Measurements from ENCODE around the gene UBAP2. TPM values are rescaled to one million over a fixed set of nuclear protein-coding genes. Genes with fewer than 3 reads are reported as not detected.
A peak's percentile ranks its signal among the peaks of the same experiment; 100 is the strongest.

The UBAP2 gene
- total RNA-seq, 1 experiment from 2014 or later: 60.8 TPM

DNA sequence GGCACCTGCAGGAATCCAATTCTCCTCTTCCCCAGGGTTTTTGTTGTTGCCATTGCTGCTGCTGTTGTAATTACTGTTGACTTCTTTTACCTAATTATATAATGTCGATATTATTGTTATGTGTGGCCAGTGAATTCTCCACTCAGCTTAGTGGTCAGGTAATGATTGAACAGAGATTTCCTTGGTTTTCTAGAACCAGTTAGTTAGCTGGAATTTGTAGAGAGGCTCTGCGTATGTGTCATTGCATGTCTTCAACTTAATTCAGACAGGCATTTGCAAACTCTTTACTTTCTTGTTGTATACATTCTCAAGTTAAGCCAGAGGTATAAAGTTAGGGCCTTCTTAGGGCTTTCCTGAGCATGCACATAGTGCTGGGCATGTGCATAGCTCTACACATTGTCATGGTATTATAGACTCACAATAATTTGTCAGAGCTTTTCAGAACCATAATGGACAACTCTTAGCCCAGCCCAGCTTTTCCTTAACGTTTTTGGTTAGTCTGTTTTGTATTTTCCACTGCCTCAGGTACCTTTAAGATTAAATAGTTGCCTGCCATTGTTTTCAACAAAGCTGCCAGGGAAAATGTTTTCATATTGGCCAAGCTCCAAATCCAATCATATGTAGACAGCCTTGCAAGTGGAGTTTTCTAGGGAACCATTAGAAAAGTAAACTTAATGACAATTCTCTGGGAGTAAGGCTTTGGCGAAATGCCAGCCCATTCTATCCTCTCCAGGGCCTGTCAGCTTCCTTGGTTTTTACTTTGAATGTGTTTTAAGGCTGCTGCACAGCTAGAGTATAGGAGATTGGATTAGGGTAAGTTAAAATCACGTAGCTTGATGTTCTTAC lies 163.6 kb downstream of the UBAP2 start:
- Histone ChIP-seq H2AK5ac (ENCODE audit: insufficient read length, low read length) (no peak overlapping the region), H3K9ac (ENCODE audit: extremely low read depth, insufficient read length, low read length) (no peak overlapping the region), H3K4me2 (ENCODE audit: insufficient read depth, insufficient read length, low read length) (no peak overlapping the region), H3K14ac (ENCODE audit: insufficient read depth, low read length) (no peak overlapping the region), H3T11ph (ENCODE audit: low read length) (no peak overlapping the region), H3K27ac (ENCODE audit: insufficient read length, low read depth, low read length) (no peak overlapping the region), H3K4me1 (ENCODE audit: insufficient read depth, low read length) (no peaks in the 10 kb centered on the region; the same call in 1 of the 2 replicates), H3K79me2 (ENCODE audit: insufficient read depth, low read length) (peaks cover 5% of the 10 kb centered on the region; the same call in 1 of the 2 replicates), H2BK5ac (ENCODE audit: insufficient read length, low read length) (no peak overlapping the region), H2AFZ (ENCODE audit: low read length) (no peak overlapping the region), H4K5ac (ENCODE audit: insufficient read length, low read depth, low read length) (no peak overlapping the region), H3K18ac (ENCODE audit: insufficient read length, low read depth, low read length) (no peak overlapping the region), H2BK15ac (ENCODE audit: low read depth, low read length) (no peak overlapping the region), H3K23me2 (ENCODE audit: insufficient read length, low read depth, low read length, poor library complexity, severe bottlenecking) (no peaks in the 10 kb centered on the region), H2BK20ac (ENCODE audit: low read depth, low read length, poor library complexity, severe bottlenecking) (no peak overlapping the region), H3K27me3 (ENCODE audit: insufficient read depth, low read length) (no peaks in the 10 kb centered on the region), H3K4ac (ENCODE audit: low read depth, low read length) (no peak overlapping the region), H2BK120ac (ENCODE audit: low read depth, low read length, poor library complexity, severe bottlenecking) (no peak overlapping the region), H3K56ac (ENCODE audit: insufficient read length, low read depth, low read length) (no peak overlapping the region), H4K8ac (replicated peaks; ENCODE audit: insufficient read length, low read depth, low read length) (no peak overlapping the region), H4K91ac (ENCODE audit: insufficient read length, low read depth, low read length) (no peak overlapping the region), H4K20me1 (ENCODE audit: control insufficient read depth, insufficient read depth, insufficient read length) (no peaks in the 10 kb centered on the region), H3K23ac (ENCODE audit: insufficient read length, low read depth, low read length) (no peak overlapping the region), H3K79me1 (ENCODE audit: insufficient read depth, low read depth, low read length, poor library complexity, severe bottlenecking) (peaks cover 3% of the 10 kb centered on the region), H2BK12ac (ENCODE audit: insufficient read length, low read depth, low read length) (no peak overlapping the region), H3K9me3 (ENCODE audit: control insufficient read depth, low read depth, low read length) (no peaks in the 10 kb centered on the region)
- DNase-seq: no peak
- no CpG with 5 or more reads among the region's 5 CpGs for WGBS (ENCODE audit: extremely low coverage, insufficient read length, low lambda C conversion rate)
- Mint-ChIP-seq H3K36me3 (ENCODE audit: insufficient read depth in 1 of 3, low read depth in 3 of 3) (peaks cover 2 to 19% (median 12%) of the 10 kb centered on the region in 3 experiments), H3K27ac (peak overlapping the region in 2 of 3 experiments; percentile 29 to 85; a peak in 2 of 7 replicates), H3K9me3 (no peaks in the 10 kb centered on the region), H3K27me3 (ENCODE audit: low read depth) (no peaks in the 10 kb centered on the region), H3K4me3 (no peak overlapping the region), H3K4me1 (peaks cover 25 to 27% of the 10 kb centered on the region in 2 experiments)
- TF ChIP-seq CTCF (conservative IDR thresholded peaks at IDR 0.05): no peak

All from H9 (cell line).